Measurements from ENCODE around the gene CDKN2D. TPM values are rescaled to one million over a fixed set of nuclear protein-coding genes. Genes with fewer than 3 reads are reported as not detected.

Gene CDKN2D
- total and polyA plus RNA-seq, 2 of the 13 experiments (the other 11 are each of a cell fraction or from before 2014, with no cell fraction given): 5.4 to 8.6 TPM

- TF ChIP-seq AFF4 (CRISPR knock-in tag; IDR thresholded peaks at IDR 0.05): no peak
- TF ChIP-seq, protein P1, sequence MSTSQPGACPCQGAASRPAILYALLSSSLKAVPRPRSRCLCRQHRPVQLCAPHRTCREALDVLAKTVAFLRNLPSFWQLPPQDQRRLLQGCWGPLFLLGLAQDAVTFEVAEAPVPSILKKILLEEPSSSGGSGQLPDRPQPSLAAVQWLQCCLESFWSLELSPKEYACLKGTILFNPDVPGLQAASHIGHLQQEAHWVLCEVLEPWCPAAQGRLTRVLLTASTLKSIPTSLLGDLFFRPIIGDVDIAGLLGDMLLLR (CRISPR knock-in tag; IDR thresholded peaks at IDR 0.05): peak; percentile 62; the same call in 1 of the 2 replicates
- TF ChIP-seq MTA1 (CRISPR knock-in tag; IDR thresholded peaks at IDR 0.05; ENCODE audit: borderline replicate concordance): no peak
- no peak for TF ChIP-seq TBP (CRISPR knock-in tag; IDR thresholded peaks at IDR 0.05)
- TF ChIP-seq, protein P2, sequence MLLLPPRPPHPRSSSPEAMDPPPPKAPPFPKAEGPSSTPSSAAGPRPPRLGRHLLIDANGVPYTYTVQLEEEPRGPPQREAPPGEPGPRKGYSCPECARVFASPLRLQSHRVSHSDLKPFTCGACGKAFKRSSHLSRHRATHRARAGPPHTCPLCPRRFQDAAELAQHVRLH (CRISPR knock-in tag; IDR thresholded peaks at IDR 0.05; ENCODE audit: borderline replicate concordance, low read depth): peak; percentile 66; the same call in 1 of the 2 replicates
- peak; percentile 98 for TF ChIP-seq NFYC (CRISPR knock-in tag; IDR thresholded peaks at IDR 0.05)
- TF ChIP-seq BORCS8-MEF2B (CRISPR knock-in tag; IDR thresholded peaks at IDR 0.05): peak; percentile 99
- peak; percentile 97 for TF ChIP-seq POGK (CRISPR knock-in tag; conservative IDR thresholded peaks at IDR 0.05)
- TF ChIP-seq, protein P3, sequence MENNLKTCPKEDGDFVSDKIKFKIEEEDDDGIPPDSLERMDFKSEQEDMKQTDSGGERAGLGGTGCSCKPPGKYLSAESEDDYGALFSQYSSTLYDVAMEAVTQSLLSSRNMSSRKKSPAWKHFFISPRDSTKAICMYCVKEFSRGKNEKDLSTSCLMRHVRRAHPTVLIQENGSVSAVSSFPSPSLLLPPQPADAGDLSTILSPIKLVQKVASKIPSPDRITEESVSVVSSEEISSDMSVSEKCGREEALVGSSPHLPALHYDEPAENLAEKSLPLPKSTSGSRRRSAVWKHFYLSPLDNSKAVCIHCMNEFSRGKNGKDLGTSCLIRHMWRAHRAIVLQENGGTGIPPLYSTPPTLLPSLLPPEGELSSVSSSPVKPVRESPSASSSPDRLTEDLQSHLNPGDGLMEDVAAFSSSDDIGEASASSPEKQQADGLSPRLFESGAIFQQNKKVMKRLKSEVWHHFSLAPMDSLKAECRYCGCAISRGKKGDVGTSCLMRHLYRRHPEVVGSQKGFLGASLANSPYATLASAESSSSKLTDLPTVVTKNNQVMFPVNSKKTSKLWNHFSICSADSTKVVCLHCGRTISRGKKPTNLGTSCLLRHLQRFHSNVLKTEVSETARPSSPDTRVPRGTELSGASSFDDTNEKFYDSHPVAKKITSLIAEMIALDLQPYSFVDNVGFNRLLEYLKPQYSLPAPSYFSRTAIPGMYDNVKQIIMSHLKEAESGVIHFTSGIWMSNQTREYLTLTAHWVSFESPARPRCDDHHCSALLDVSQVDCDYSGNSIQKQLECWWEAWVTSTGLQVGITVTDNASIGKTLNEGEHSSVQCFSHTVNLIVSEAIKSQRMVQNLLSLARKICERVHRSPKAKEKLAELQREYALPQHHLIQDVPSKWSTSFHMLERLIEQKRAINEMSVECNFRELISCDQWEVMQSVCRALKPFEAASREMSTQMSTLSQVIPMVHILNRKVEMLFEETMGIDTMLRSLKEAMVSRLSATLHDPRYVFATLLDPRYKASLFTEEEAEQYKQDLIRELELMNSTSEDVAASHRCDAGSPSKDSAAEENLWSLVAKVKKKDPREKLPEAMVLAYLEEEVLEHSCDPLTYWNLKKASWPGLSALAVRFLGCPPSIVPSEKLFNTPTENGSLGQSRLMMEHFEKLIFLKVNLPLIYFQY (CRISPR knock-in tag; IDR thresholded peaks at IDR 0.05; ENCODE audit: borderline replicate concordance): no peak; the same call in 1 of the 2 replicates
- TF ChIP-seq RXRB (CRISPR knock-in tag; IDR thresholded peaks at IDR 0.05; ENCODE audit: borderline replicate concordance): peak; percentile 75; the same call in 1 of the 2 replicates
- peak; percentile 37; the same call in 1 of the 2 replicates for TF ChIP-seq NKX3-1 (CRISPR knock-in tag; IDR thresholded peaks at IDR 0.05)
Observed at GRCh38 chr19:10568826-10569651, at the start of gene CDKN2D (continued).

Measured in HepG2 (cell line).